SIG-M5 treated with dmso at 0.1 percent for 504 hours (cell line): Measurements from ENCODE around the gene C1S.
"Not testable (repeated sequence)": the region's sequence is repeated elsewhere in the genome, so short reads cannot be mapped to it uniquely, and the experiment has no call there.

Experiments
- DNase-seq: peaks from one replicate; lab custom pipeline; 2025; ENCODE audit not compliant: unreplicated experiment; lab: John Stamatoyannopoulos, UW

Gene C1S

GRCh38 chr12:7060353-7060954 lies at the start of gene C1S:
Gene C1S, plus strand, starts transcription at chr12:7060718. Its CDS starts 1,195 bp downstream, at chr12:7061913.
- DNase-seq: no peak

- not testable (repeated sequence) for DNase-seq
Measured at GRCh38 chr12:7011398-7011797, 49.1 kb upstream of the C1S start.

- no peak for DNase-seq
Measured at GRCh38 chr12:7012024-7012607, 48.4 kb upstream of the C1S start.

GRCh38 chr12:7013101-7013500 lies 47.4 kb upstream of the C1S start:
- DNase-seq: no peak

- no peak for DNase-seq
Measured at GRCh38 chr12:7015555-7016370, 44.8 kb upstream of the C1S start.

GRCh38 chr12:7016958-7017571 lies 43.5 kb upstream of the C1S start:
- DNase-seq: no peak

- peak; percentile 50 for DNase-seq
Measured at GRCh38 chr12:7017870-7018349, 42.6 kb upstream of the C1S start.

GRCh38 chr12:7018350-7019042 lies 42.0 kb upstream of the C1S start, which contains the start of gene LPCAT3:
Gene LPCAT3, minus strand, starts transcription at chr12:7018476. Its CDS starts 52 bp downstream, at chr12:7018424.
- peak; percentile 96 for DNase-seq

GRCh38 chr12:7019043-7019569 lies 41.4 kb upstream of the C1S start:
- DNase-seq: no peak

GRCh38 chr12:7021956-7022355 lies 38.6 kb upstream of the C1S start:
- DNase-seq: no peak

- DNase-seq: no peak
Measured at GRCh38 chr12:7023114-7023513, 37.4 kb upstream of the C1S start.

GRCh38 chr12:7026854-7027253 lies 33.7 kb upstream of the C1S start:
- DNase-seq: no peak

GRCh38 chr12:7031306-7031705 lies 29.2 kb upstream of the C1S start:
- no peak for DNase-seq

GRCh38 chr12:7032990-7033389 lies 27.5 kb upstream of the C1S start:
- no peak for DNase-seq

- no peak for DNase-seq
Measured at GRCh38 chr12:7034464-7034863, 26.1 kb upstream of the C1S start.

- no peak for DNase-seq
Measured at GRCh38 chr12:7035463-7035862, 25.1 kb upstream of the C1S start.

GRCh38 chr12:7037411-7037810 lies 23.1 kb upstream of the C1S start:
- DNase-seq: not testable (repeated sequence)

- no peak for DNase-seq
Measured at GRCh38 chr12:7038591-7038990, 21.9 kb upstream of the C1S start.

GRCh38 chr12:7039403-7039802 lies 21.1 kb upstream of the C1S start:
- DNase-seq: no peak

GRCh38 chr12:7042842-7043241 lies 17.7 kb upstream of the C1S start:
- DNase-seq: peak; percentile 63

GRCh38 chr12:7045913-7046312 lies 14.6 kb upstream of the C1S start:
- no peak for DNase-seq
